ENCODE data around the gene MAPRE2.

DNA sequence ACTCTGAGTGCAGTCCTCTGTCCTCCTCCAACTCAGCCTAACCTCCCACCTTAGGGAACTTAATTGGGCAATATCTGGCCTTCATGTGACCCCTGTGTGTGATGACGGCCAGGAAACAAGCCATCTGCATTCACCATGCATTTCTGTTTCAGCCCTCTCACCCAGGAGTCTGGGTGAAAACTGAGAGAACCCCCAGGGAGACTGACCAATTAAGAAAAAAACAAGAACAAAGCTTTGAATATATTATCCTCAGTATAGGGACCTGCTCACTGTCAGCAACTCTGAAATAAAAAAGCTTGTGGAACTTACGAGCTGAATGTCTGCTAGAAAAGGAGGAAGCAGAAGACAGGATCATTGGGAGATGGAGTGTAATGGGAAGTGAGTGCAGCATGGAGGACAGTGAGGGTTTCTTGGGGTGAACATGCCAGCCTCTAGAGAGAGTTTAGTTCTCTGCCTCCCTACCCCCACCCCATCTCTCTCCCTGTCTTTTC is 9.5 kb downstream of the MAPRE2 start:
- TF ChIP-seq, protein P1, sequence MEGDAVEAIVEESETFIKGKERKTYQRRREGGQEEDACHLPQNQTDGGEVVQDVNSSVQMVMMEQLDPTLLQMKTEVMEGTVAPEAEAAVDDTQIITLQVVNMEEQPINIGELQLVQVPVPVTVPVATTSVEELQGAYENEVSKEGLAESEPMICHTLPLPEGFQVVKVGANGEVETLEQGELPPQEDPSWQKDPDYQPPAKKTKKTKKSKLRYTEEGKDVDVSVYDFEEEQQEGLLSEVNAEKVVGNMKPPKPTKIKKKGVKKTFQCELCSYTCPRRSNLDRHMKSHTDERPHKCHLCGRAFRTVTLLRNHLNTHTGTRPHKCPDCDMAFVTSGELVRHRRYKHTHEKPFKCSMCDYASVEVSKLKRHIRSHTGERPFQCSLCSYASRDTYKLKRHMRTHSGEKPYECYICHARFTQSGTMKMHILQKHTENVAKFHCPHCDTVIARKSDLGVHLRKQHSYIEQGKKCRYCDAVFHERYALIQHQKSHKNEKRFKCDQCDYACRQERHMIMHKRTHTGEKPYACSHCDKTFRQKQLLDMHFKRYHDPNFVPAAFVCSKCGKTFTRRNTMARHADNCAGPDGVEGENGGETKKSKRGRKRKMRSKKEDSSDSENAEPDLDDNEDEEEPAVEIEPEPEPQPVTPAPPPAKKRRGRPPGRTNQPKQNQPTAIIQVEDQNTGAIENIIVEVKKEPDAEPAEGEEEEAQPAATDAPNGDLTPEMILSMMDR (IDR thresholded peaks at IDR 0.05; ENCODE audit: poor library complexity, severe bottlenecking) = no peak
- TF ChIP-seq POLR2AphosphoS5 (IDR thresholded peaks at IDR 0.05) (no peak), EZH2 (IDR thresholded peaks at IDR 0.05; ENCODE audit: borderline replicate concordance, insufficient read depth, low read length, poor library complexity, severe bottlenecking) (no peak), EP300 (conservative IDR thresholded peaks at IDR 0.05; ENCODE audit: poor library complexity, severe bottlenecking) (no peak), SMC3 (conservative IDR thresholded peaks at IDR 0.05; ENCODE audit: poor library complexity) (no peak), RAD21 (conservative IDR thresholded peaks at IDR 0.05) (no peak), TAF1 (IDR thresholded peaks at IDR 0.05; ENCODE audit: low read depth) (no peak), MXI1 (conservative IDR thresholded peaks at IDR 0.05; ENCODE audit: poor library complexity, severe bottlenecking) (no peak)
- TF ChIP-seq, protein P2, sequence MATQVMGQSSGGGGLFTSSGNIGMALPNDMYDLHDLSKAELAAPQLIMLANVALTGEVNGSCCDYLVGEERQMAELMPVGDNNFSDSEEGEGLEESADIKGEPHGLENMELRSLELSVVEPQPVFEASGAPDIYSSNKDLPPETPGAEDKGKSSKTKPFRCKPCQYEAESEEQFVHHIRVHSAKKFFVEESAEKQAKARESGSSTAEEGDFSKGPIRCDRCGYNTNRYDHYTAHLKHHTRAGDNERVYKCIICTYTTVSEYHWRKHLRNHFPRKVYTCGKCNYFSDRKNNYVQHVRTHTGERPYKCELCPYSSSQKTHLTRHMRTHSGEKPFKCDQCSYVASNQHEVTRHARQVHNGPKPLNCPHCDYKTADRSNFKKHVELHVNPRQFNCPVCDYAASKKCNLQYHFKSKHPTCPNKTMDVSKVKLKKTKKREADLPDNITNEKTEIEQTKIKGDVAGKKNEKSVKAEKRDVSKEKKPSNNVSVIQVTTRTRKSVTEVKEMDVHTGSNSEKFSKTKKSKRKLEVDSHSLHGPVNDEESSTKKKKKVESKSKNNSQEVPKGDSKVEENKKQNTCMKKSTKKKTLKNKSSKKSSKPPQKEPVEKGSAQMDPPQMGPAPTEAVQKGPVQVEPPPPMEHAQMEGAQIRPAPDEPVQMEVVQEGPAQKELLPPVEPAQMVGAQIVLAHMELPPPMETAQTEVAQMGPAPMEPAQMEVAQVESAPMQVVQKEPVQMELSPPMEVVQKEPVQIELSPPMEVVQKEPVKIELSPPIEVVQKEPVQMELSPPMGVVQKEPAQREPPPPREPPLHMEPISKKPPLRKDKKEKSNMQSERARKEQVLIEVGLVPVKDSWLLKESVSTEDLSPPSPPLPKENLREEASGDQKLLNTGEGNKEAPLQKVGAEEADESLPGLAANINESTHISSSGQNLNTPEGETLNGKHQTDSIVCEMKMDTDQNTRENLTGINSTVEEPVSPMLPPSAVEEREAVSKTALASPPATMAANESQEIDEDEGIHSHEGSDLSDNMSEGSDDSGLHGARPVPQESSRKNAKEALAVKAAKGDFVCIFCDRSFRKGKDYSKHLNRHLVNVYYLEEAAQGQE (IDR thresholded peaks at IDR 0.05; ENCODE audit: borderline replicate concordance) = no peak
